GM21717 (cell line): ENCODE results near the gene SLC13A5.
"Not testable (repeated sequence)": the region's sequence is repeated elsewhere in the genome, so short reads cannot be mapped to it uniquely, and the experiment has no call there.

ENCODE experiments used
- ATAC-seq: cut with Tn5 transposase; IDR thresholded peaks from one replicate; pipeline ENCODE4 v1.9.1; 2021; ENCODE audit warnings: mild to moderate bottlenecking, moderate library complexity; ENCODE audit not compliant: unreplicated experiment

The SLC13A5 gene

DNA sequence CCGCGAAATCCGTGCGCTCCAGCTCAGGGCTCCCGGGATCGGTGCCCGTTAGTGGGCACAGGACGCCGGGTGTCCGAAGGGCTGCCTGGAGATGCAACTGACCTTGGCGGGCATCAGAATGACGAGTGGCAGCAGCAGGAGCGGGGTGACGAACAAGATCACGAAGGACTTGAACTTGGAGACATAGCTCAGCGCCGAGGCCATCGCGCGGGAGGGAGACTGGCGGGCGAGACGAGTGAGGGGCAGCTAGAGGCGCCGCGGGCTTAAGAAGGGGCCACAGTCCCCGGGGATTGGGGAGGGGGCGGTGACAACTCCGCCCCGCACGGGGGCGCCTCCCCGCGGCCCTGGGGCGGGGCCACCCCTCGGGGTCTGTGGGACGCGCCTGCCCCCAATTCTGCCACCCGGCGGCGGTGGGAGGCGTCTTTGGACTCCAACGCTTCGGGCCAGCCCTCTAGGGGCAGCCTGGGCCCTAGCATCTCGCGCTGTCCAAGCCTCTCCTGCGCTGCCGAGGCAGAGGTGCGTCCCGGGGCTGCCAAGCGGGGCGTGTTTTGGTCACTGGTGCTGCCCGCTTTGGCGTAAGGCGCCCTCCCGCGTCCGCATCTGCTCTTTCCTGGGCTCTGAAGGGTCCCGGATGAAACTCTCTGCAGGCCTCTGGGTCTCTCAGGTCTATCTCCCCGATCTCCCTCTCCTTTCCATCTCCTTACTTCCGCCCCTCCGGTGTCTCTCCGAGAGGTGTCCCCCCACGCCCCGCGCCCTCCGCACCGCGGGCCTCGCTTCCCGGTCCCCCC is at the start of gene SLC13A5:
Gene SLC13A5, minus strand, starts transcription at position 240 of the 788 bp plus-strand sequence. Its CDS starts 36 bp downstream, at position 204.
- no peak for ATAC-seq

DNA sequence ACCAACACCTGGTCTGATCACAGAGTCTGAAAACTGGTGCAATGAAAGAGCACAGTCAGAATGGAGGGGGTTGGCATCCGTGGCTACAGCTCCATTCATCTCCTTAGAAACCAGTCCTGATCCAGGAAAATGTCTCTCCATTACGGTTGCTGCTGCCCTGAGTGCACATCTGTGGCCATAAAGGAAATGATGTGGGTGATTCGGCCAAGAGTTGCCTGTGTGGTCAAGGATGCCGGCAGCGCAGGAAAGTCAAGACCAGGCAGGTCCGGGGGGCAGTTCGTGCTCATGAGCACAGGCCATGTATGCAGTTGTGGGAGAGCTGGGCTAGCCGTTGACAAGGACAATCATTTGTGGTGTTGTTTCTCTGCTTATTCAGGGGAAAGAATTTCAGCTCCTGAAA is 48.6 kb upstream of the SLC13A5 start:
- ATAC-seq: no peak

DNA sequence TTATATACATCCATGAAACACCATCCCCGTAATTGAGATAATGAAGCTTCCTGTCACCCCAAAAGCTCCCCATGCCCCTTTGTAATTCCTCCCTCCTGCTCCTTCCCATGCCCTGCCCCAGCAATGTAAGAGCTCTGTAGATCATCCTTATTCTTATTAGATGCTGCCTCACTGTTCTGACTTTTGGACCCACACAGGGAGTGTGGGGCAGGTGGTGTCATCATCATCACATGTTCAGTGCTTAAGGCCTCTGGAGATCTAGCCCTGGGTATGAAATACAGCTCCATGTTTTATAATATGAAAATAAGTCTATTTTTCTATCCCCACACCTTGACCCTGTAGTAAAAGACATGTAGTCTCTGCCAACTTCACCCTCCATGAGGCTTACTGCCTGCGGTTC is 44.6 kb upstream of the SLC13A5 start:
- no peak for ATAC-seq

DNA sequence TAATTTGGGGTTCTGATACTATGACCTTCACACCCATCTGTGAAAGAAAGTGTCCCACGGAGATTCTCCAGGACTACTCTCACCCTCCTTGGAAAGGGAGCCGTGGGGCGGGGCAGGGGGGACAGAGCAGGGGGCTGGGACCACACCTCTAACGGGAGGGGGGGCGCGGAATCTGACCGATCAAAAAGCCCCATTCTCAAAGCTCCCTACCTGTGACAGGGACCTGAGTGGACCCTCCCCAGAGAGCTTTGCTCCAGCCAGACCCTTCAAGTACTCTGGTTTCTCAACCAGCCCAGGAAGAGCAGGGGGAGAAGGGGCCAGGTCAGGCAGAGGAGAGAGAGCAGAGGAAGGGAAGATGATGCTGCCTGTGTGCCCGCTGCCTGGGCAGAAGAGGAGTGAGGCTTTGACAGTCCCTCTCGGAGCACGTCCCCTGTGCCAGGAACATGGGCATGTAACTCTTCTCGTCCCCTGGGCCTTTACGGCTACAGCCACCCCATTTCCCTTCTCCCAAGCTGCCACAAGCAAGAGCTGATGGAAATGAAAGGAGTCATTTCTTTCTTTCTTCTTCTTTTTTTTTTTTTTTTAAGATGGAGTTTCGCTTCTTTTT is 43.4 kb upstream of the SLC13A5 start:
- no peak for ATAC-seq

DNA sequence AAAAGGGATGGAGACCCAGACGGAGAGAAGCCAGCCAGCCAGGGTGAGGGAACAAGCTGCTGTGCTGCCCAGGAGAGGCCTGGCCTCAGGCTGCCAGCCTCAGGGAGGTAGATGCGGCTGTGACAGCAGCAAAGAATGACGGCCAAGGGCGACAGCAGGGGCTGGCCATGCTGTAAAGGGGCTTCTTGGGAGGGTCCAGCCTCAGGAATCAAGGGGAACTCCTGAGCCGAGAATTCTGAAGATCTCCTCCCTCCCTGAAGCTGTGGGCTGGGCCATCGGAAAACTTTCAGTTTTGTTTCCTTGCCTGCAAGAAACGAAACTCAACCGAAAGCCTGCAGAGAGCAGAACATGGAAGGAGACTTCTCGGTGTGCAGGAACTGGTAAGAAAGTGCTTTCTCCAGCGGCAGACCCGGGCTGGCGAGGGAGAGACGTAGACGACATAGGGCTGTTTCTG is 42.6 kb upstream of the SLC13A5 start, which contains the start of gene XAF1:
Gene XAF1, plus strand, starts transcription at position 316 of the 454 bp plus-strand sequence. Its CDS starts 33 bp downstream, at position 349.
- no peak for ATAC-seq

DNA sequence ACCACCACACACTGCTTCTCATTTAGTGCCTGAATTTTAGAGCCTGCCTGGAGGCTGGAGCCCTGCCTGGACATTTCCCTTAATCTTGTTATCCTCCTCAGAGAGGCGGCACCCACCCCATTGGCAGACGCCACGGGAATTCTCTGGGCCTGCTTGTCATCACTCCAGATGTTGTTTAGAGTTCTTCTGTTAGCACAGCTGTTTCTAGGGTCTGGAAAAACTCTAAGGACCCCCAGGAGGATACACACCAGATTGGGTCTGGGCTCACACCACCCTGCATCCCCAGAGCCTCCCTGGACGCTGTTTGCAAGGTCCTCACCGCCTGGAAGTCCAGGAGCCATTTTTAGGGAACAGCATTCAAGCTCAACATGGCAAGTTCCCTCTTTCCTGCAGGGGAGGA is 42.1 kb upstream of the SLC13A5 start:
- no peak for ATAC-seq

DNA sequence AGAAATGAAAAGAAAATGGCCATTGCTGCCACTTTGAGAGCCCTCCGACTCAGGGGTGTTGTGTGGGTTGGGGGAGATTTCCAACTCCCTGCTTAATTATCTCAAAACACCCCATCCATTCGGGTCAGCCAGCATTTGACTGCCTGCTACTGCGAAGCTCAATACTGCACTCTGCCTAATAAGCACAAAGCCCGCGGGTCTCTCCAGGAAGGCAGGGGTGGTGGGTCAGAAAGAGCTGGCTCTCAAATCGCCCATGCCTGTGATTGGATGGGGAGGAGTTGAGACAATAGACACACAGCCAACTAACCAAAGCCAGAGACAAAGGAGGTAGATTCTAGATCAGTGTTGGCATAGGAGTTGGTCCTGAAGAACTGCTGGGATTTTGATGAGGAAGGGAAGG is 40.4 kb upstream of the SLC13A5 start:
- ATAC-seq: no peak

DNA sequence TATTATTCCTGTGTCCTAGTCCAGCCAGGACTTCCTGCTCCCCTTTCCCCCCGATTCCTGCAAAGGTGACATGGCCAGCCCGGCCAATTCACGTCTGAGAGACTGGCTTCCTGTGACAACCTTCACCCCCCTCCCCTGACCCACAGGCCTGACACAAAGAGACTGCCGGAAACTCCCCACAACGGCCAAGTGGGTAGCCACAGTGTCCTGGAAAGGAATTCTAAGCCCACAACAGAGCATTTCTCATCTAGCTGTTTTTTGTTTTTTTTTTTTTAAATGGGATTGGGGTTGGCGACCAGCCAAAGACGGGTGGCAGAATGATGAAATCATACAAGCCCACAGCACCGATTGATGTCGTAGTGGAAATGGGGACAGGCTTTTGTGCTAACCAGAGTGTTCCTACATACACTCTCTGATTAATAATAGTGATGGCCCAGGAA is 39.9 kb upstream of the SLC13A5 start:
- no peak for ATAC-seq

DNA sequence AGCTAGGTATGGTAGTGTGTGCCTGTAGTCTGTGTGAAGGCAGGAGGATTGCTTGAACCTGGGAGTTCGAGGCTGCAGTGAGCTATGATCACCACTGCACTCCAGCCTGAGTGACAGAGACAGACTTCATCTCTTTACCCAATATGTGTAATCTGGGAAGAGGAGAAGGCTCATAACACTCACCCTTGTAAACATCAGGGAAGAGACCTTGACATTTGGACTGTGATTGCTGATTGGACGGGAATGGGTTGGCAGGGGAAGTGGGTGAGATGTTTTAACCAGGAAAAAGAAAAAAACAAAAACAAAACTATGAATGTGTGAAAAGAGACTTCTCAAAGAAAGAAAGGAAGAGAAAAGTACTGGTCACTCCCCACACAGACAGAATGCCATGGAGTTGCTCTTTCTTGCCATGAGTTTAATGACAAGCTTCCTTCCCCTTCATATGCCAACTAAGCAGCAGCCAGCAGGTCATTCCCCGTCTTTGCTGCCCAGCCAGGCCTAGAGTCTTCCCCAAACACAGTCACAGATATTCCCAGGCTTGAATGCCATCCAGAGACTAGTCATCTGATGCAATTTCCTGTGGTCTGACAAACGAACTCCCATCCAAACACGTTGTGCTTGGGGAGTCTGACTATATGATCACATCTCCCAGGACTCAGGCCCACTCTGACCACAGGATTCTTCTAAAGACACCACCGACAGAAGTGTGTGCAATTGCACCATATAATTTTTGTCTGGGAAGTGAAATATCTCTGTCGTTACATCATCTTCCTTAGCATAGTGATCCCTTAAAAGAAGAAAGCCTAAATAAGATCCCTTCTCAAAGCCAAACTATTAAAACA is 39.1 kb upstream of the SLC13A5 start:
- ATAC-seq: no peak

DNA sequence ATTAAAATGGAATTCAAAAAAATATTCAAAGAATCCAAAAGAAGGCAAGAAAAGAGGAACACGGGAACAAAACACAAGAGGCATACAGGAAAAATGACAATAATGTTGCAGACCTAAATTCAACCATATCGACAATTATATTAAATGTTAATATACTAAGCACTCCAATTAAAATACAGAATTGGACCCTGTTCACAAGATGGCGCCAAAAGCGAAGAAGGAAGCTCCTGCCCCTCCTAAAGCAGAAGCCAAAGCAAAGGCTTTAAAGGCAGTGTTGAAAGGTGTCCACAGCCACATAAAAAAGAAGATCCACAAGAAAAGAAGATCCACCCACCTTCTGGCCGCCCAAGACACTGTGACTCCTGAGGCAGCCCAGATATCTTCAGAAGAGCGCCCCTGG is 36.4 kb upstream of the SLC13A5 start:
- no peak for ATAC-seq

DNA sequence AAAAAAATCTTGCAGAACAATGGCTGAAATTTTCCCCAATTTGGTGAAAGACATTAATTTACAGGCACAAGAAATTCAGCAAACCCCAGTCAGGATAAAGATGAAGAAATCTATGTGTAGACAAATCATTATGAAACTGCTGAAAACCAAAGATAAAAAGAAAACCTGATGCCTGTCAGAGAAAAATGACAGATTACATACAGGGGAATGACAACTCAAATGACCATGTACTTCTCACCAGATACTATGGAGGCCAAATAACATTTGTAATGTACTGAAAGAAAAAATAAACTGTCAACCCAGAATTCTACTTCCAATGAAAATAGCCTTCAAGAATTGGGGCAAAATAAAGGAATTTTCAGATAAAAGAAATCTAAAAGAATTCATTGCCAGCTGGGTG is 35.4 kb upstream of the SLC13A5 start:
- no peak for ATAC-seq

DNA sequence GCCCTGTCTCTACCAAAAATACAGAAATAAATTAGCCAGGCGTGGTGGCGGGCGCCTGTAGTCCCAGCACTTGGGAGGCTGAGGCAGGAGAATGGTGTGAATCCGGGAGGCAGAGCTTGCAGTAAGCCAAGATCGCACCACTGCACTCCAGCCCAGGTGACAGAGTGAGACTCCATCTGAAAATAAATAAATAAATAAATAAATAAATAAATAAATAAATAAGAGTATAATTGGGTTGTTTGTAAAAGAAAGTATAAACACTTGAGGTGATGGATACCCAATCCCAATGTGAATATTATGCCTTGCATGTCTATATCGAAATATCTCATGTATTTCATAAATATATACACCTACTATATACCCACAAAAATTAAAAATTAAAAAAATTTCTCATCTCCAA is 33.5 kb upstream of the SLC13A5 start:
- not testable (repeated sequence) for ATAC-seq

DNA sequence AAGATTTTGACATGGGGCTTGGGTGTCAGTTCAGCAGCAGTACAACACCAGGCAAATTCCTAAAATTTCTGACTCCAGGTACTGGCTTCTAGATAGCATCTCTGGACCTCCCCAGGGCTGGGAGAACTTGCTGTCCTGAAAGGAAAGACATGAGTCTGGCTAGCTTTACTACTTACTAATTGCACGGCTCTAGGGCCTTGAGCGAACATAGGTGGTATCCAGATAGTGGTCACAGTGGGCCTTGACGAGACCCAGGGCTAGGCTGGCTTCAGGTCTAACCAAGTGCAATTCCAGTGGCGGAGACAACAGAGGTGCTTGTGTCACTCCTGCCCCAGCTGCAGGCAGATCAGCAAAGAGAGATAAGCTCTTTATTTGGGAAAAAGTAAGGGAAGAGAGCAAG is 16.4 kb upstream of the SLC13A5 start:
- no peak for ATAC-seq

DNA sequence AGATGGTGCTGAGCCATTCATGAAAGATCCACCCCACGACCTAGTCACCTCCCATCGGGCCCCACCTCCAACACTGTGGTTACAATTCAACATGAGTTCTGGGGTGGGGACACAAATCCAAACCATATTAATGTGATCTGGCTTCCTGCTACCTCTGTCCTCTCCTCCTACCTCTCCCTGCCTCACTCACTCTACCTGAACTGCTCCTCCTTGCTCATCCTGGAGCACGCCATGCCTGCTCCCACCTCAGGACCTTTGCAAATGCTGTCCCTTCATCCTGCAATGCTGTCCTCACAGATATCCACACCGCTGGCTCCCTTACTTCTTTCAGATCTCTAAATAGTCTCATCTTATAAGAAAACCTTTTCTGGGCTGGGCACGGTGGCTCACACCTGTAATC is 10.8 kb upstream of the SLC13A5 start:
- no peak for ATAC-seq

DNA sequence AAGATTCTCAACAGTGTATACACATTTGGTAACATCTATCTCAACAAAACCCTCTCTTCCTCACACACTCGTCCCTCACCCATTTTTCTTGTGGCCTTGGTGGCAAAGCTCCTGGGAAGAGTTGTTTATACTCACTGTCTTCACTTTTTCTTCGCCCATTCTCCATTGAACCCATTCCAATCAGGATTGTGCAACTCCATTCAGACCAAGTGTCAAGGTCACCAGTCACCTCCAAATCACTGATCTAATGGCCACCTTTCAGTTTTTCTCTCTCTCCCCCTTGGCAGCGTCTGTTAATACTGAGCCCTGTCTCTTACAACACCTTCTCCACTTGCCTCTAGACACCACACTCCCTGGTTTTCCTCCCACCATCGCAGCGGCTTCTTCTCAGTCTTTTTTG is 8.6 kb upstream of the SLC13A5 start:
- ATAC-seq: no peak

DNA sequence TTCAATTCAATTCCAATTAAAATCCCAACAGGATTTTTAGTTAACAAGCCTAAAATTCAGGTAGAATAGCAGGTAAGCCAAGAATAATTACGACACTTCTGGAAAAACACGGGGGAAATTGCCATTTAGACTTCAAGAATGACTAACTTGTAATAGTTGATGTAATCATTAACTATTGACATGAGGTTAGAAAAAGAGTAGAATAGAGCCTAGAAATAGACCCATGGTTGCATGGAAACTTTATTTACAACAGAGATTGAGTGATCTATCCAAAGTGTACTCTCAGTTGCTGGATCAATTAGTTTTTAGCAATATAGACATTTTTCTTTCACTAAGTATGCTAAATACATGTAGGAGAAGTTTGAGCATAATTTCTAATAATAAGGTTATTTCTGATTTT is 3.6 kb upstream of the SLC13A5 start:
- ATAC-seq: no peak

DNA sequence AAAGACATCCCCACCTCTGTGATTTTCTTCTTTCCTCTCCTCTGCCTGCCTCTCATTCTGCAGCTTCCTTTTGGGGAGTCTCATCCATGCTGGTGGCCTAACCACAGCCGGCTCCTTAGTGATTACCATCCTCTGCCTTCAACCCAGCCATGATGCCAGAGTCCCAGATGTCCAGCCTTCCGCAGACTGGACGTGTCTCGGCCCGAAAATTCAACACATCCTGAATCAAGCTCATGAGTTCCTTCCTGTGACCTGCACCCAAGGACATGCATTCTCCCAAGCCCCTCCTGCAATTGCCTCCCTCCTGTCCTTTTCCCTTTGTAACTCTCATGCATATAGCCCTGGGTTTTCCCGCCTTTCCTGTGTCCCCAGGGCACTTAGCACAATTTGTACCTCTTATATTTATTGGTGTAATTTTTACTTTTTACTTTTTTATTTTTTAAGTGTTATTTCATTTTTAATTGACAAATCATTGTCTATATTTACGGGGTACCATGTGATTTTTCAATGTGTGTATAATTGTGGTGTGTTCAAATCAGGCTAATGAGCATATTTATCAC is 1.2 kb upstream of the SLC13A5 start:
- ATAC-seq: no peak

DNA sequence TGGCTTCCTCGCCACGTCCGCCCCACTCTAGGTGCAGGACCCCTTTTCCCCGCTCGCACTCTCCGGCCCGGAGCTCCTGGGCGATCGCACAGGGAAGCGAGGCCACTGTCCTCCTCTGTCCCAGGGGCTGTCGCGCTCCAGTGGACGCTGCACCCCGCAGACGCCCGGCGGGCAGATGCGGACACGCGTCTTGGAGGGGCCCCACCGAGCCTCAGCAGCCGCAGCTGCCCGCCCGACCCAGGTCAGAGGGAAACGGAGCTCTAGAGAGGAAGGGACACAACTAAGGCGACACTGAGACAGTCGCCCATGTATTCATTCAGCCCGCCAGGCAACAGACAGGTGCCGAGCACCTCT is 726 bp upstream of the SLC13A5 start:
- ATAC-seq: no peak

DNA sequence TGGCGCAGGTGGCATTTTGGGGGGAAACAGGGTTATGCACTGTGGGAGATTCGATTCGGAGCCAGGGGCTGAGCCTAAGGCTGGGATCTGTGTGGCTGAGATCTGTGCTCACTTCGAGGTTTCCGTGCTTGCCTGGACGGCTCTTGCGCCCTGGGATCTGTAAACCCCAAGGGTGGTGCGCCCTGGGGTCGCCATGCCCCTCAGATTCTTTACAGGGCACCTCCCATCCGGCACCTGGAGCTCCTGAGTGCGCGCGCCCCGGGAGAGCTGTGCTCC is 377 bp downstream of the SLC13A5 start:
- ATAC-seq: no peak

DNA sequence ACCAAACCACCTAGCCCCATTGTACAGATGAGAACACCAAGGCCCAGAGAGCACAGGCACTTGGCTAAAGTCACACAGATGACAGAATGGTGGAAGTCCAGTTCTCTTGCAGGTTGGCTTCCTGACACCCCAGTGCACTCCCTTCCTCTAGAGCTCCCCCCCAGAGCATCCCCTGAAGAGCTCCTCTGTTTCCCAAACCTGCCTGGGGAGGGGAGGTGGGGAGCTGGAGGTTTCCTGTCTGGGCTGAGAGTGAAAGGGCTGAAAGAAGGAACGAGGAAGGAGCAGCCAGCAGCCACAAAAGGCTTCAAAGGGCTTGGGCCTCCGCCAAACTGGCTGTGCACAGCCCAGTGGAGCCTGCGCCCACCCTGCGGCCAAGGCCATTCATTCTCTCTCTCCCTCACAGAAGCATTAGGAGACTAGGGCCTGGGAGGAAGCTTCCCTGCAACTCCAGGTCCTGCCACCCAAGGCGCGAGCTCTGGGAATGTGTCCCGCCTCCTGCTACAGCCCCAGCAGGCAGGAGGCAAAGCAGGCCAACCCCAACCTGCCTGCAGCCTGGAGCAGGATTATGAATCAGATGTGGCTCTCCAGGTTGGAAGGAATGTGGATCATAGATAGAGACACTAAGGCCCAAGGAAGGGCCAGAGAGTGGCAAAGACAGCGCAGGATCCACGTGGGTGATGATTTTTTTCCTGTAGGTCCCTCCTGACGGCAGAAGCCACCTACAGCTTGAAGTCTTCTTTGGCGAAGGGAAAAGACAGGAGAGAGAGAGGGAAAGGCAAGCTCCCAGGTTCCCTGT is 913 bp downstream of the SLC13A5 start:
- ATAC-seq: no peak

DNA sequence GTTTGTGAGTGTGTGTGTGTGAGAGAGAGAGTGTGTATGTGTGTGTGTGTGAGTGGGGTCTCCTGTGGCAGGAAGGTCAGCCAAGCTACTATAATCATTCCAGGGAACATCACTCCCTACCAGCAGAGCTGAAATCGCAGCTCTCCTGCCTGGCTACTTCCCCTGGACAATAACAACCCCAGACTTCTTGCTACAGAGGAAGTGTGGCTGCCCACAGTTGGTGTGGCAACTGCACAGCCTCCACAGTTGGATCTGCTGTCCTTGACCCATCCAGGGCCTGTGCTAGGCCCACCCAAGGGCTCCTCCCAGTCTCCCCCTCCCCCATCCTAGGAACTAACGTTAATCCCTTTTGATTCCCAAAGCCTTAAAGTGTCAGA is 1.5 kb downstream of the SLC13A5 start:
- ATAC-seq: no peak
